ENCODE results near the gene AAMDC.

GRCh38 chr11:77778549-77778948 is 42.4 kb upstream of the AAMDC start:
- TF ChIP-seq, protein P1, sequence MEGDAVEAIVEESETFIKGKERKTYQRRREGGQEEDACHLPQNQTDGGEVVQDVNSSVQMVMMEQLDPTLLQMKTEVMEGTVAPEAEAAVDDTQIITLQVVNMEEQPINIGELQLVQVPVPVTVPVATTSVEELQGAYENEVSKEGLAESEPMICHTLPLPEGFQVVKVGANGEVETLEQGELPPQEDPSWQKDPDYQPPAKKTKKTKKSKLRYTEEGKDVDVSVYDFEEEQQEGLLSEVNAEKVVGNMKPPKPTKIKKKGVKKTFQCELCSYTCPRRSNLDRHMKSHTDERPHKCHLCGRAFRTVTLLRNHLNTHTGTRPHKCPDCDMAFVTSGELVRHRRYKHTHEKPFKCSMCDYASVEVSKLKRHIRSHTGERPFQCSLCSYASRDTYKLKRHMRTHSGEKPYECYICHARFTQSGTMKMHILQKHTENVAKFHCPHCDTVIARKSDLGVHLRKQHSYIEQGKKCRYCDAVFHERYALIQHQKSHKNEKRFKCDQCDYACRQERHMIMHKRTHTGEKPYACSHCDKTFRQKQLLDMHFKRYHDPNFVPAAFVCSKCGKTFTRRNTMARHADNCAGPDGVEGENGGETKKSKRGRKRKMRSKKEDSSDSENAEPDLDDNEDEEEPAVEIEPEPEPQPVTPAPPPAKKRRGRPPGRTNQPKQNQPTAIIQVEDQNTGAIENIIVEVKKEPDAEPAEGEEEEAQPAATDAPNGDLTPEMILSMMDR (IDR thresholded peaks at IDR 0.05), result no peak
- no peak for TF ChIP-seq POLR2A (IDR thresholded peaks at IDR 0.05)
